H1 (cell line): Measurements from ENCODE around the gene PLEKHN1. TPM values are rescaled to one million over a fixed set of nuclear protein-coding genes. Genes with fewer than 3 reads are reported as not detected.

Experiments
- CTCF ChIA-PET: fragments of 300-600 bp; sonication (Branson Sonifier 250); formaldehyde crosslinking; loops from one replicate; lab custom pipeline; 2021; ENCODE audit not compliant: partially characterized antibody; lab: Charles Lee
- POLR2A ChIA-PET: fragments of 300-600 bp; sonication (Branson Sonifier 250); formaldehyde crosslinking; loops from one replicate; lab custom pipeline; 2021; ENCODE audit warnings: inconsistent platforms; ENCODE audit not compliant: partially characterized antibody; lab: Charles Lee
- DNase-seq, 2 experiments: peaks; one replicate each; pipeline versions ENCODE4 v3.0.0 to v3.0.0-alpha.2; 2010 to 2022; ENCODE audit warnings: low spot score in 2 of 2, low read depth in 1 of 2, mixed read lengths in 1 of 2
- FAIRE-seq: peaks from 2 replicates; lab custom pipeline; 2011; peaks lifted over from hg19 to GRCh38; lab: Jason Lieb, UNC
- H2AFZ ChIP-seq: 2 replicates; pipeline ENCODE4 v1.8.1; 2012; ENCODE audit warnings: low read length, inconsistent platforms
- H2AK5ac ChIP-seq: 2 replicates; pipeline ENCODE4 v1.6.1; 2013; ENCODE audit warnings: low read depth, low read length
- H2BK120ac ChIP-seq: replicated peaks from 2 replicates; pipeline ENCODE3; 2013; ENCODE audit warnings: low read depth, low read length, inconsistent platforms
- H2BK12ac ChIP-seq: 2 replicates; pipeline ENCODE4 v1.6.1; 2013; ENCODE audit warnings: low read depth, low read length
- H2BK15ac ChIP-seq: 2 replicates; pipeline ENCODE4 v1.6.1; 2013; ENCODE audit warnings: low read length
- H2BK20ac ChIP-seq: 2 replicates; pipeline ENCODE4 v1.6.1; 2013; ENCODE audit warnings: low read length
- H2BK5ac ChIP-seq: 2 replicates; pipeline ENCODE4 v1.6.1; 2013; ENCODE audit warnings: low read depth, low read length
- H3K14ac ChIP-seq: 2 replicates; pipeline ENCODE4 v1.6.1; 2013; ENCODE audit warnings: inconsistent platforms; ENCODE audit not compliant: insufficient read length
- H3K18ac ChIP-seq: 2 replicates; pipeline ENCODE4 v1.6.1; 2013; ENCODE audit warnings: low read length; ENCODE audit errors: extremely low read depth
- H3K23ac ChIP-seq: 2 replicates; pipeline ENCODE4 v1.6.1; 2013; ENCODE audit warnings: inconsistent platforms; ENCODE audit not compliant: insufficient read length
- H3K23me2 ChIP-seq: 2 replicates; pipeline ENCODE4 v1.6.1; 2013; ENCODE audit warnings: low read depth, low read length
- H3K27ac ChIP-seq: 2 replicates; pipeline ENCODE4 v1.6.1; 2011; ENCODE audit warnings: low read depth, low read length, inconsistent platforms
- H3K27me3 ChIP-seq, 4 experiments: replicated peaks in 1 of 4; 1 replicate in 1 of 4; 2 replicates in 3 of 4; pipeline versions ENCODE4 v1.6.1 to v1.8.1; 2011 to 2013; ENCODE audit warnings: low read length in 3 of 4, mild to moderate bottlenecking in 3 of 4, inconsistent platforms in 2 of 4, mixed read lengths in 2 of 4, moderate library complexity in 1 of 4; ENCODE audit not compliant: control insufficient read depth in 3 of 4, insufficient read depth in 3 of 4; ENCODE audit errors: extremely low read depth in 1 of 4
- H3K36me3 ChIP-seq, 4 experiments: 2 replicates each; pipeline versions ENCODE4 v1.6.1 to v1.8.1; 2011 to 2013; ENCODE audit warnings: mild to moderate bottlenecking in 4 of 4, low read length in 3 of 4, moderate library complexity in 2 of 4, control low read depth in 1 of 4, inconsistent platforms in 1 of 4; ENCODE audit not compliant: insufficient read depth in 4 of 4, control insufficient read depth in 2 of 4
- H3K4ac ChIP-seq: replicated peaks from 2 replicates; pipeline ENCODE3; 2013; ENCODE audit warnings: low read length, low read depth, mixed read lengths, inconsistent platforms; ENCODE audit not compliant: insufficient read length
- H3K4me1 ChIP-seq, 4 experiments: replicated peaks in 1 of 4; 1 replicate in 1 of 4; 2 replicates in 3 of 4; pipeline versions ENCODE4 v1.6.1 to v1.8.1; 2011 to 2013; ENCODE audit warnings: low read length in 3 of 4, inconsistent platforms in 2 of 4, mixed read lengths in 1 of 4; ENCODE audit not compliant: insufficient read depth in 4 of 4, control insufficient read depth in 3 of 4
- H3K4me2 ChIP-seq, 2 experiments: 2 replicates each; pipeline versions ENCODE4 v1.6.1 to v1.8.1; 2011 to 2013; ENCODE audit warnings: low read depth in 2 of 2, low read length in 2 of 2, control low read depth in 1 of 2, inconsistent platforms in 1 of 2, mild to moderate bottlenecking in 1 of 2; ENCODE audit not compliant: insufficient read depth in 1 of 2
- H3K4me3 ChIP-seq, 4 experiments: fragments of 200-600, 300-600 bp in 1 of 4; sonication (generic), shearing (Covaris generic), sonication (Bioruptor Twin) in 1 of 4; 2 replicates each; pipeline versions ENCODE4 v1.5.1 to v1.8.1; 2011 to 2016; ENCODE audit warnings: low read length in 4 of 4, low read depth in 3 of 4, control low read depth in 2 of 4, inconsistent platforms in 2 of 4, mild to moderate bottlenecking in 2 of 4, mixed read lengths in 1 of 4, moderate library complexity in 1 of 4; ENCODE audit not compliant: insufficient read depth in 2 of 4; ENCODE audit errors: extremely low read depth in 1 of 4
- H3K56ac ChIP-seq: replicated peaks from 2 replicates; pipeline ENCODE3; 2013; ENCODE audit warnings: low read depth, mild to moderate bottlenecking, mixed read lengths, low read length, inconsistent platforms; ENCODE audit not compliant: insufficient read length
- H3K79me1 ChIP-seq: 2 replicates; pipeline ENCODE4 v1.6.1; 2013; ENCODE audit warnings: low read depth, low read length, control low read depth
- H3K79me2 ChIP-seq, 2 experiments: 2 replicates each; pipeline versions ENCODE4 v1.6.1 to v1.8.1; 2012 to 2013; ENCODE audit warnings: low read length in 2 of 2, mild to moderate bottlenecking in 2 of 2, inconsistent platforms in 1 of 2; ENCODE audit not compliant: insufficient read depth in 2 of 2, control insufficient read depth in 1 of 2
- H3K9ac ChIP-seq, 4 experiments: replicated peaks in 1 of 4; 1 replicate in 1 of 4; 2 replicates in 3 of 4; pipeline versions ENCODE4 v1.6.1 to v1.8.1; 2011 to 2013; ENCODE audit warnings: low read depth in 3 of 4, low read length in 3 of 4, control low read depth in 2 of 4, mild to moderate bottlenecking in 2 of 4, moderate library complexity in 2 of 4, inconsistent platforms in 1 of 4; ENCODE audit errors: extremely low read depth in 1 of 4
- H3K9me3 ChIP-seq, 2 experiments: 2 replicates each; pipeline versions ENCODE4 v1.6.1 to v1.8.1; 2012 to 2013; ENCODE audit warnings: mild to moderate bottlenecking in 2 of 2, moderate library complexity in 2 of 2, control low read depth in 1 of 2, inconsistent platforms in 1 of 2, low read depth in 1 of 2, low read length in 1 of 2, mixed read lengths in 1 of 2; ENCODE audit not compliant: insufficient read depth in 2 of 2
- H4K20me1 ChIP-seq, 2 experiments: replicated peaks in 1 of 2; 2 replicates each; pipeline versions ENCODE3 to v1.8.1; 2011 to 2013; ENCODE audit warnings: inconsistent platforms in 2 of 2, low read length in 2 of 2, mild to moderate bottlenecking in 1 of 2; ENCODE audit not compliant: insufficient read depth in 2 of 2, control insufficient read depth in 1 of 2
- H4K5ac ChIP-seq: 2 replicates; pipeline ENCODE4 v1.6.1; 2013; ENCODE audit warnings: low read length, low read depth, mixed read lengths, inconsistent platforms; ENCODE audit not compliant: insufficient read length
- H4K8ac ChIP-seq: 2 replicates; pipeline ENCODE4 v1.8.0; 2013; ENCODE audit warnings: mild to moderate bottlenecking, moderate library complexity, low read length, inconsistent platforms; ENCODE audit not compliant: insufficient read depth; ENCODE audit errors: extremely low read depth
- H4K91ac ChIP-seq: replicated peaks from 2 replicates; pipeline ENCODE3; 2013; ENCODE audit warnings: low read length, mixed read lengths, inconsistent platforms; ENCODE audit not compliant: insufficient read length
- CBX8 ChIP-seq: fragments of 300-800, 300-1000 bp; sonication (generic); IDR thresholded peaks from 2 replicates; pipeline ENCODE4 v1.7.1; 2016; ENCODE audit warnings: low read depth, low read length, borderline replicate concordance
- CREB1 ChIP-seq: IDR thresholded peaks from 2 replicates; pipeline ENCODE4 v1.6.1; 2012; ENCODE audit warnings: inconsistent platforms
- NANOG ChIP-seq: IDR thresholded peaks from 2 replicates; pipeline ENCODE4 v1.6.1; 2011; ENCODE audit warnings: low read length, low read depth, mild to moderate bottlenecking, inconsistent platforms; ENCODE audit not compliant: insufficient read depth, poor library complexity, severe bottlenecking
- SP2 ChIP-seq: IDR thresholded peaks from 2 replicates; pipeline ENCODE4 v1.6.1; 2012; ENCODE audit warnings: mild to moderate bottlenecking, low read length, inconsistent platforms
- YY1 ChIP-seq: IDR thresholded peaks from 2 replicates; pipeline ENCODE4 v1.6.1; 2011; ENCODE audit warnings: low read depth, mild to moderate bottlenecking, low read length
- WGBS, 2 experiments: shearing (Covaris generic) in 1 of 2; methylation state at CpG; one replicate each; pipeline versions ENCODE4 v1.1.6 to v1.1.7; 2013 to 2015; ENCODE audit warnings: low lambda C conversion rate in 2 of 2, mixed read lengths in 2 of 2, inconsistent platforms in 1 of 2, low coverage in 1 of 2, missing lambda C conversion rate in 1 of 2; ENCODE audit not compliant: insufficient replicate concordance in 2 of 2, insufficient coverage in 1 of 2, insufficient read length in 1 of 2; ENCODE audit errors: extremely low coverage in 1 of 2, missing lambda C conversion rate in 1 of 2; 5-methylcytosine and 5-hydroxymethylcytosine counted together
- polyA plus RNA-seq, 7 experiments: library from polyadenylated mRNA; depleted of rRNA in 3 of 7; stranded (reverse) in 5 of 7; unstranded in 2 of 7; fragments of >200 nt in 5 of 7; fragments of 200-250 nt in 2 of 7; gene quantifications; 1 replicate in 5 of 7; 2 replicates in 1 of 7; 4 replicates in 1 of 7; pipeline versions ENCODE4 v1.2.1 to v1.2.3, GENCODE V29; 2011 to 2013; ENCODE audit warnings: missing spikeins in 2 of 7, mixed read lengths in 2 of 7
- total RNA-seq: library from RNA; stranded (reverse); fragmentation: NEBNext Ultra II Directional; extraction: Animal tissue kit (Norgen Biotek cat#: 25700); gene quantifications from 2 replicates; pipeline ENCODE4 v1.2.1, GENCODE V29; 2021
- TF ChIP-seq, protein P1 (sequence below): IDR thresholded peaks from 2 replicates; pipeline ENCODE4 v1.6.1; 2011; ENCODE audit warnings: low read depth, mild to moderate bottlenecking, low read length; ENCODE audit not compliant: insufficient read depth

The PLEKHN1 gene
- total and polyA plus RNA-seq, 2 of the 8 experiments (the other 6 are each of a cell fraction or from before 2014, with no cell fraction given) = 0.39 to 1.5 TPM

DNA sequence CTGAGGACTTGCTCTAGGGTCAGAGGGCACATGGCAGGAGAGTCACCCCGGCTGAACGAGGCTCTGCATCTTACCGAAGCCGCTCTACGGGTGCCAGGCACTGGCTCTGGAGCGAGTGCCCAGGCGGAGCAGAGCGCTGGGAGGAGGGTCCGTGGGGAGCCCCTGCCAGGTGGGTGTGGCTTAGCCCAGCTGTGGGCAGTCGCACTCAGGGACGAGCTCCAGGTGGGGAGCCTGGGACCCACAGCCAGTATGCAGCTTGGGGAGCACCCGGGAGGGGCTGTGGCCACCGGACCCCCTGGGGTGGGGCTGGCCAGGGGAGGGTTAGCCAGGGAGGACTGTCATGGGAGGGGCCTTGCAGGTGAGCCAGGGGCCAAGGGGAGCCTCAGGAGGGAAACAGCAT lies 57.4 kb downstream of the PLEKHN1 start:
- Histone ChIP-seq H3K4ac (no peak overlapping the region), H4K8ac (0 out of 2 replicates have a peak overlapping the region, but pooled peaks have one; percentile 51), H2BK20ac (0 out of 2 replicates have a peak overlapping the region, but pooled peaks have one; percentile 1), H3K4me3 (no peak overlapping the region), H2BK15ac (no peak overlapping the region), H2BK12ac (peak overlapping the region; percentile 99; the same call in 1 of the 2 replicates), H3K4me2 (peak overlapping the region in 1 of 2 experiments; percentile 13; a peak in 1 of 4 replicates), H3K79me1 (peaks cover 16% of the 10 kb centered on the region), H3K27me3 (no peaks in the 10 kb centered on the region), H2AFZ (no peak overlapping the region), H3K36me3 (peaks cover 0 to 24% (median 5%) of the 10 kb centered on the region in 4 experiments; a peak in 4 of 8 replicates), H4K20me1 (peaks cover 6 to 19% of the 10 kb centered on the region in 2 experiments), H2BK120ac (no peak overlapping the region), H4K91ac (peak overlapping the region; percentile 98), H3K79me2 (peaks cover 0 to 13% of the 10 kb centered on the region in 2 experiments; a peak in 1 of 4 replicates), H3K27ac (peak overlapping the region; percentile 20; the same call in 1 of the 2 replicates), H2BK5ac (peak overlapping the region; percentile 96; the same call in 1 of the 2 replicates), H3K23ac (no peak overlapping the region), H3K9ac (no peak overlapping the region), H4K5ac (no peak overlapping the region), H3K4me1 (peaks cover 2 to 57% (median 38%) of the 10 kb centered on the region in 4 experiments), H3K56ac (no peak overlapping the region), H3K23me2 (peaks cover 8% of the 10 kb centered on the region; the same call in 1 of the 2 replicates), H2AK5ac (peak overlapping the region; percentile 99), H3K18ac (no peak overlapping the region), H3K9me3 (no peaks in the 10 kb centered on the region), H3K14ac (no peak overlapping the region)
- ChIA-PET CTCF (interaction anchor here (0.8 to 4.2 kb wide), 8 partner anchors 9 to 81 kb away, joined by 3 to 20 read pairs (median 8); partner anchors contain the start of gene ISG15), POLR2A (interaction anchor here (1.0 to 14.9 kb wide), 9 partner anchors 8 to 41 kb away, joined by 3 to 245 read pairs (median 6); partner anchors contain the start of genes HES4 and ISG15)
- TF ChIP-seq SP2 (no peak), CREB1 (no peak), CBX8 (no peak), YY1 (no peak), NANOG (no peak)
- TF ChIP-seq, protein P1, sequence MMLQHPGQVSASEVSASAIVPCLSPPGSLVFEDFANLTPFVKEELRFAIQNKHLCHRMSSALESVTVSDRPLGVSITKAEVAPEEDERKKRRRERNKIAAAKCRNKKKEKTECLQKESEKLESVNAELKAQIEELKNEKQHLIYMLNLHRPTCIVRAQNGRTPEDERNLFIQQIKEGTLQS = no peak
- FAIRE-seq = no peak
- 82% methylated on average over 13 of the region's 13 CpGs; no CpG with 5 or more reads in 1 of the 2 experiments for WGBS, 2 experiments
- DNase-seq = no peak
